Mesendoderm (in vitro differentiated cells): ENCODE measurements around the gene EHMT2.

Source experiments
- DNase-seq: peaks from one replicate; pipeline ENCODE4 v3.0.0; 2013
- H2AK5ac ChIP-seq: 2 replicates; pipeline ENCODE4 v1.6.1; 2013; ENCODE audit warnings: low read length, inconsistent platforms
- H2BK120ac ChIP-seq: 2 replicates; pipeline ENCODE4 v1.6.1; 2013; ENCODE audit warnings: low read depth, mild to moderate bottlenecking, low read length, moderate library complexity, mixed read lengths
- H2BK15ac ChIP-seq: replicated peaks from 2 replicates; pipeline ENCODE4 v1.6.1; 2013; ENCODE audit warnings: low read depth, mild to moderate bottlenecking, moderate library complexity
- H2BK5ac ChIP-seq: 2 replicates; pipeline ENCODE4 v1.6.1; 2013; ENCODE audit warnings: low read length, inconsistent platforms
- H3K18ac ChIP-seq: 2 replicates; pipeline ENCODE4 v1.6.1; 2013; ENCODE audit warnings: mild to moderate bottlenecking, low read length, mixed read lengths
- H3K23ac ChIP-seq: one replicate; pipeline ENCODE4 v1.6.1; 2013; ENCODE audit warnings: low read length
- H3K27ac ChIP-seq: 2 replicates; pipeline ENCODE4 v1.5.1; 2013; ENCODE audit warnings: low read depth, mild to moderate bottlenecking, inconsistent platforms, low read length, moderate library complexity
- H3K27me3 ChIP-seq: 2 replicates; pipeline ENCODE4 v1.6.1; 2013; ENCODE audit warnings: low read length, control low read depth, mild to moderate bottlenecking, inconsistent platforms; ENCODE audit not compliant: insufficient read depth, poor library complexity
- H3K36me3 ChIP-seq: 2 replicates; pipeline ENCODE4 v1.6.1; 2013; ENCODE audit warnings: low read length, inconsistent platforms; ENCODE audit not compliant: control insufficient read depth, insufficient read depth
- H3K4ac ChIP-seq: one replicate; pipeline ENCODE4 v1.6.1; 2013; ENCODE audit warnings: low read depth, mild to moderate bottlenecking, low read length, moderate library complexity
- H3K4me1 ChIP-seq: 2 replicates; pipeline ENCODE4 v1.6.1; 2013; ENCODE audit warnings: low read depth, low read length, inconsistent platforms; ENCODE audit not compliant: control insufficient read depth
- H3K4me2 ChIP-seq: 2 replicates; pipeline ENCODE4 v1.6.1; 2013; ENCODE audit warnings: low read length
- H3K4me3 ChIP-seq: 2 replicates; pipeline ENCODE4 v1.5.1; 2013; ENCODE audit warnings: mild to moderate bottlenecking, low read length
- H3K56ac ChIP-seq: one replicate; pipeline ENCODE4 v1.6.1; 2013; ENCODE audit warnings: low read length
- H3K79me1 ChIP-seq: 2 replicates; pipeline ENCODE4 v1.6.1; 2013; ENCODE audit warnings: low read length, inconsistent platforms
- H3K79me2 ChIP-seq: 2 replicates; pipeline ENCODE4 v1.6.1; 2013; ENCODE audit warnings: mild to moderate bottlenecking, low read length; ENCODE audit not compliant: control insufficient read depth, insufficient read depth
- H3K9ac ChIP-seq: 2 replicates; pipeline ENCODE4 v1.6.1; 2013; ENCODE audit warnings: low read length, inconsistent platforms
- H4K5ac ChIP-seq: one replicate; pipeline ENCODE4 v1.6.1; 2013; ENCODE audit warnings: low read length
- H4K8ac ChIP-seq: one replicate; pipeline ENCODE4 v1.6.1; 2013; ENCODE audit warnings: low read depth, mild to moderate bottlenecking, control low read depth, low read length, moderate library complexity
- WGBS: extraction: QIAGEN DNeasy Blood & Tissue Kit; methylation state at CpG from one replicate; pipeline ENCODE4 v1.1.7; 2013; ENCODE audit warnings: low lambda C conversion rate, missing lambda C conversion rate; ENCODE audit not compliant: insufficient coverage; ENCODE audit errors: extremely low coverage; 5-methylcytosine and 5-hydroxymethylcytosine counted together

The EHMT2 gene

GRCh38 chr6:31930962-31931361 lies 33.5 kb upstream of the EHMT2 start:
- Histone ChIP-seq H3K79me1 (no peaks in the 10 kb centered on the region), H3K27me3 (no peaks in the 10 kb centered on the region), H2BK5ac (no peak overlapping the region), H3K4me1 (no peaks in the 10 kb centered on the region), H3K27ac (no peak overlapping the region), H2AK5ac (no peak overlapping the region), H3K56ac (no peak overlapping the region), H3K36me3 (no peaks in the 10 kb centered on the region), H2BK120ac (no peak overlapping the region), H2BK15ac (no peak overlapping the region), H4K5ac (no peak overlapping the region), H3K18ac (no peak overlapping the region), H3K4me2 (no peak overlapping the region), H3K4ac (no peak overlapping the region), H3K4me3 (no peak overlapping the region), H4K8ac (no peak overlapping the region), H3K9ac (no peak overlapping the region), H3K23ac (no peak overlapping the region), H3K79me2 (no peaks in the 10 kb centered on the region)
- DNase-seq = no peak
- no CpG with 5 or more reads among the region's 1 CpG for WGBS

- Histone ChIP-seq H3K36me3 (no peaks in the 10 kb centered on the region), H3K4me2 (no peak overlapping the region), H3K27me3 (no peaks in the 10 kb centered on the region), H4K8ac (no peak overlapping the region), H3K4ac (no peak overlapping the region), H3K23ac (no peak overlapping the region), H3K4me1 (no peaks in the 10 kb centered on the region), H2BK120ac (no peak overlapping the region), H2BK5ac (no peak overlapping the region), H2AK5ac (no peak overlapping the region), H3K79me2 (no peaks in the 10 kb centered on the region), H3K18ac (no peak overlapping the region), H3K56ac (no peak overlapping the region), H2BK15ac (no peak overlapping the region), H3K79me1 (no peaks in the 10 kb centered on the region), H3K4me3 (no peak overlapping the region), H3K9ac (no peak overlapping the region), H3K27ac (no peak overlapping the region), H4K5ac (no peak overlapping the region)
- DNase-seq = no peak
- WGBS = no CpG with 5 or more reads among the region's 9 CpGs
Observed at GRCh38 chr6:31928672-31928939, 31.1 kb upstream of the EHMT2 start.

- H3K79me1 ChIP-seq = no peaks in the 10 kb centered on the region
- no peaks in the 10 kb centered on the region for H3K4me1 ChIP-seq
- no peak overlapping the region for H3K4me3 ChIP-seq
- H2AK5ac ChIP-seq = no peak overlapping the region
- no peak overlapping the region for H4K5ac ChIP-seq
- H2BK5ac ChIP-seq = no peak overlapping the region
- no peaks in the 10 kb centered on the region for H3K36me3 ChIP-seq
- H3K27me3 ChIP-seq = no peaks in the 10 kb centered on the region
- H3K18ac ChIP-seq = no peak overlapping the region
- peak overlapping the region; percentile 15 for H3K56ac ChIP-seq
- no peak overlapping the region for H2BK120ac ChIP-seq
- H3K27ac ChIP-seq = no peak overlapping the region
- no peak overlapping the region for H3K4me2 ChIP-seq
- H3K23ac ChIP-seq = no peak overlapping the region
- no CpG with 5 or more reads among the region's 11 CpGs for WGBS
- no peaks in the 10 kb centered on the region for H3K79me2 ChIP-seq
- no peak overlapping the region for H3K9ac ChIP-seq
- no peak overlapping the region for H2BK15ac ChIP-seq
- no peak overlapping the region for H4K8ac ChIP-seq
- no peak for DNase-seq
- no peak overlapping the region for H3K4ac ChIP-seq
Observed at GRCh38 chr6:31927863-31928671, 30.6 kb upstream of the EHMT2 start.

- Histone ChIP-seq H3K79me2 (no peaks in the 10 kb centered on the region), H2AK5ac (no peak within 1 kb of the TSS), H4K5ac (no peak within 1 kb of the TSS), H3K18ac (no peak within 1 kb of the TSS), H3K23ac (no peak within 1 kb of the TSS), H3K4me2 (no peak within 1 kb of the TSS), H3K79me1 (no peaks in the 10 kb centered on the region), H3K27ac (no peak within 1 kb of the TSS), H3K27me3 (no peaks in the 10 kb centered on the region), H3K9ac (no peak within 1 kb of the TSS), H3K4ac (no peak within 1 kb of the TSS), H4K8ac (no peak within 1 kb of the TSS), H2BK15ac (no peak within 1 kb of the TSS), H2BK120ac (no peak within 1 kb of the TSS), H3K4me3 (no peak within 1 kb of the TSS), H3K4me1 (no peaks in the 10 kb centered on the region), H3K56ac (peak within 1 kb of the TSS; percentile 15), H3K36me3 (no peaks in the 10 kb centered on the region), H2BK5ac (no peak within 1 kb of the TSS)
- no peak for DNase-seq
- no CpG with 5 or more reads among the region's 11 CpGs for WGBS
Observed at GRCh38 chr6:31927242-31927862, 29.9 kb upstream of the EHMT2 start, which contains the start of gene C2. C2 (plus strand) TSS chr6:31927717; CDS start chr6:31927753, 36 bp downstream.

GRCh38 chr6:31922942-31923341 lies 25.4 kb upstream of the EHMT2 start:
- DNase-seq = peak; percentile 53
- no peak overlapping the region for H2BK120ac ChIP-seq
- no peak overlapping the region for H4K5ac ChIP-seq
- H3K18ac ChIP-seq = no peak overlapping the region
- no peak overlapping the region for H4K8ac ChIP-seq
- H3K27ac ChIP-seq = no peak overlapping the region
- H3K4me3 ChIP-seq = no peak overlapping the region
- no peaks in the 10 kb centered on the region for H3K79me2 ChIP-seq
- H2BK15ac ChIP-seq = no peak overlapping the region
- no peak overlapping the region for H2BK5ac ChIP-seq
- H3K9ac ChIP-seq = no peak overlapping the region
- no peak overlapping the region for H2AK5ac ChIP-seq
- H3K79me1 ChIP-seq = no peaks in the 10 kb centered on the region
- H3K4me2 ChIP-seq = no peak overlapping the region
- H3K36me3 ChIP-seq = no peaks in the 10 kb centered on the region
- no peak overlapping the region for H3K4ac ChIP-seq
- H3K23ac ChIP-seq = no peak overlapping the region
- H3K56ac ChIP-seq = no peak overlapping the region
- no CpG with 5 or more reads among the region's 5 CpGs for WGBS
- H3K4me1 ChIP-seq = no peaks in the 10 kb centered on the region
- H3K27me3 ChIP-seq = no peaks in the 10 kb centered on the region
